ENCODE measurements around the gene WIPF2. TPM values are rescaled to one million over a fixed set of nuclear protein-coding genes. Genes with fewer than 3 reads are reported as not detected.
"Not testable (repeated sequence)": the region's sequence is repeated elsewhere in the genome, so short reads cannot be mapped to it uniquely, and the experiment has no call there.

WIPF2 gene
- total RNA-seq, 1 experiment from 2014 or later: 5.7 TPM

GRCh38 chr17:40303009-40303657, 84.0 kb downstream of the WIPF2 start:
- H3K27me3 ChIP-seq (replicated peaks): no peaks in the 10 kb centered on the region
- peak overlapping the region; percentile 79 for H3K27ac ChIP-seq
- no peaks in the 10 kb centered on the region for H3K9me3 ChIP-seq (replicated peaks)
- H3K36me3 ChIP-seq: peaks cover 50% of the 10 kb centered on the region
- DNase-seq (ENCODE audit: low read depth in 1 of 2, low spot score in 2 of 2): peak; percentile 54 to 76
- H3K4me1 ChIP-seq (replicated peaks): peaks cover 54% of the 10 kb centered on the region
- no peak overlapping the region for H3K4me3 ChIP-seq

GRCh38 chr17:40303708-40304551, 84.8 kb downstream of the WIPF2 start:
- H3K36me3 ChIP-seq: peaks cover 43% of the 10 kb centered on the region
- peaks cover 62% of the 10 kb centered on the region for H3K4me1 ChIP-seq (replicated peaks)
- no peak overlapping the region for H3K4me3 ChIP-seq
- DNase-seq (ENCODE audit: low read depth in 1 of 2, low spot score in 2 of 2): peak; percentile 84 to 88
- H3K27me3 ChIP-seq (replicated peaks): no peaks in the 10 kb centered on the region
- no peaks in the 10 kb centered on the region for H3K9me3 ChIP-seq (replicated peaks)
- peak overlapping the region; percentile 79 for H3K27ac ChIP-seq

- not testable (repeated sequence) for H3K4me3 ChIP-seq; H3K9me3 ChIP-seq (replicated peaks); H3K27me3 ChIP-seq (replicated peaks)
- Histone ChIP-seq H3K36me3 (peaks cover 40% of the 10 kb centered on the region), H3K4me1 (replicated peaks) (peaks cover 68% of the 10 kb centered on the region), H3K27ac (peak overlapping the region; percentile 79)
- DNase-seq (ENCODE audit: low read depth in 1 of 2, low spot score in 2 of 2): peak; percentile 92 to 94
These were observed 85.4 kb downstream of the WIPF2 start for GRCh38 chr17:40304552-40304863.

GRCh38 chr17:40304866-40305265, 85.8 kb downstream of the WIPF2 start:
- not testable (repeated sequence) for H3K27me3 ChIP-seq (replicated peaks); H3K9me3 ChIP-seq (replicated peaks); H3K4me3 ChIP-seq
- DNase-seq (ENCODE audit: low read depth in 1 of 2, low spot score in 2 of 2): peak in 1 of 2 experiments; percentile 76
- H3K27ac ChIP-seq: peak overlapping the region; percentile 79
- peaks cover 37% of the 10 kb centered on the region for H3K36me3 ChIP-seq
- peaks cover 72% of the 10 kb centered on the region for H3K4me1 ChIP-seq (replicated peaks)

GRCh38 chr17:40306395-40306794, 87.3 kb downstream of the WIPF2 start:
- H3K9me3 ChIP-seq (replicated peaks): no peaks in the 10 kb centered on the region
- peak overlapping the region; percentile 53 for H3K27ac ChIP-seq
- H3K27me3 ChIP-seq (replicated peaks): no peaks in the 10 kb centered on the region
- H3K4me3 ChIP-seq: no peak overlapping the region
- DNase-seq (ENCODE audit: low read depth in 1 of 2, low spot score in 2 of 2): no peak
- peaks cover 87% of the 10 kb centered on the region for H3K4me1 ChIP-seq (replicated peaks)
- peaks cover 22% of the 10 kb centered on the region for H3K36me3 ChIP-seq

GRCh38 chr17:40307001-40307730, 88.1 kb downstream of the WIPF2 start:
- H3K4me1 ChIP-seq (replicated peaks): peaks cover 95% of the 10 kb centered on the region
- H3K4me3 ChIP-seq: no peak overlapping the region
- DNase-seq (ENCODE audit: low read depth in 1 of 2, low spot score in 2 of 2): peak; percentile 69 to 85
- H3K36me3 ChIP-seq: peaks cover 14% of the 10 kb centered on the region
- no peaks in the 10 kb centered on the region for H3K27me3 ChIP-seq (replicated peaks)
- H3K27ac ChIP-seq: peak overlapping the region; percentile 53
- H3K9me3 ChIP-seq (replicated peaks): no peaks in the 10 kb centered on the region

- H3K27ac ChIP-seq: peak overlapping the region; percentile 53; the same call in 1 of the 2 replicates
- DNase-seq (ENCODE audit: low read depth in 1 of 2, low spot score in 2 of 2): no peak
These were observed 88.7 kb downstream of the WIPF2 start for GRCh38 chr17:40307740-40308239.

GRCh38 chr17:40309031-40309948, 90.2 kb downstream of the WIPF2 start, which contains the start of gene RARA:
Gene RARA (plus strand): TSS chr17:40309180. CDS start chr17:40331219, 22,039 bp downstream.
- no peak within 1 kb of the TSS for H3K4me3 ChIP-seq
- no peaks in the 10 kb centered on the region for H3K9me3 ChIP-seq (replicated peaks)
- H3K27me3 ChIP-seq (replicated peaks): no peaks in the 10 kb centered on the region
- H3K27ac ChIP-seq: no peak within 1 kb of the TSS
- DNase-seq (ENCODE audit: low read depth in 1 of 2, low spot score in 2 of 2): no peak
- no peaks in the 10 kb centered on the region for H3K36me3 ChIP-seq
- H3K4me1 ChIP-seq (replicated peaks): peaks cover 98% of the 10 kb centered on the region

More at GRCh38 chr17:40307740-40308239, 88.7 kb downstream of the WIPF2 start:
- Histone ChIP-seq H3K27me3 (replicated peaks) (no peaks in the 10 kb centered on the region), H3K4me1 (replicated peaks) (peaks cover 98% of the 10 kb centered on the region), H3K36me3 (peaks cover 8% of the 10 kb centered on the region), H3K4me3 (no peak overlapping the region), H3K9me3 (replicated peaks) (no peaks in the 10 kb centered on the region)

- H3K4me1 ChIP-seq (replicated peaks): peaks cover 98% of the 10 kb centered on the region
- no peak overlapping the region for H3K4me3 ChIP-seq
- H3K36me3 ChIP-seq: no peaks in the 10 kb centered on the region
- no peaks in the 10 kb centered on the region for H3K27me3 ChIP-seq (replicated peaks)
- no peak for DNase-seq (ENCODE audit: low read depth in 1 of 2, low spot score in 2 of 2)
- no peak overlapping the region for H3K27ac ChIP-seq
- H3K9me3 ChIP-seq (replicated peaks): no peaks in the 10 kb centered on the region
These were observed 90.9 kb downstream of the WIPF2 start for GRCh38 chr17:40309949-40310510.

GRCh38 chr17:40310882-40311391, 91.8 kb downstream of the WIPF2 start:
- Histone ChIP-seq H3K4me3 (no peak overlapping the region), H3K9me3 (replicated peaks) (no peaks in the 10 kb centered on the region), H3K27me3 (replicated peaks) (no peaks in the 10 kb centered on the region), H3K27ac (no peak overlapping the region), H3K36me3 (no peaks in the 10 kb centered on the region), H3K4me1 (replicated peaks) (peaks cover 100% of the 10 kb centered on the region)
- DNase-seq (ENCODE audit: low read depth in 1 of 2, low spot score in 2 of 2): no peak

GRCh38 chr17:40311575-40311974, 92.5 kb downstream of the WIPF2 start:
- H3K4me3 ChIP-seq: no peak overlapping the region
- H3K27me3 ChIP-seq (replicated peaks): no peaks in the 10 kb centered on the region
- H3K9me3 ChIP-seq (replicated peaks): no peaks in the 10 kb centered on the region
- peaks cover 100% of the 10 kb centered on the region for H3K4me1 ChIP-seq (replicated peaks)
- no peaks in the 10 kb centered on the region for H3K36me3 ChIP-seq
- no peak overlapping the region for H3K27ac ChIP-seq
- DNase-seq (ENCODE audit: low read depth in 1 of 2, low spot score in 2 of 2): no peak

GRCh38 chr17:40312131-40312731, 93.1 kb downstream of the WIPF2 start:
- DNase-seq (ENCODE audit: low read depth in 1 of 2, low spot score in 2 of 2): no peak
- H3K9me3 ChIP-seq (replicated peaks): no peaks in the 10 kb centered on the region
- no peaks in the 10 kb centered on the region for H3K27me3 ChIP-seq (replicated peaks)
- H3K4me3 ChIP-seq: no peak overlapping the region
- H3K27ac ChIP-seq: no peak overlapping the region
- no peaks in the 10 kb centered on the region for H3K36me3 ChIP-seq
- H3K4me1 ChIP-seq (replicated peaks): peaks cover 100% of the 10 kb centered on the region
